ENCODE results near the gene UGT1A3. TPM values are rescaled to one million over a fixed set of nuclear protein-coding genes. Genes with fewer than 3 reads are reported as not detected.

Gene UGT1A3
- total and polyA plus RNA-seq, 7 donors: not detected

- Histone ChIP-seq H3K36me3 (ENCODE audit: insufficient read depth in 1 of 2, low read depth in 1 of 2) (no peaks in the 10 kb centered on the region), H3K27ac (no peak overlapping the region), H3K4me3 (no peak overlapping the region), H3K27me3 (ENCODE audit: insufficient read depth in 3 of 3, low read length in 2 of 3) (peaks cover 0 to 7% (median 0%) of the 10 kb centered on the region in 3 donors), H3K9me3 (no peaks in the 10 kb centered on the region), H3K4me1 (no peaks in the 10 kb centered on the region)
- DNase-seq: no peak
- WGBS, 3 donors: 61 to 71% (median 70%) methylated on average over 3 of the region's 3 CpGs
- TF ChIP-seq, protein P1, sequence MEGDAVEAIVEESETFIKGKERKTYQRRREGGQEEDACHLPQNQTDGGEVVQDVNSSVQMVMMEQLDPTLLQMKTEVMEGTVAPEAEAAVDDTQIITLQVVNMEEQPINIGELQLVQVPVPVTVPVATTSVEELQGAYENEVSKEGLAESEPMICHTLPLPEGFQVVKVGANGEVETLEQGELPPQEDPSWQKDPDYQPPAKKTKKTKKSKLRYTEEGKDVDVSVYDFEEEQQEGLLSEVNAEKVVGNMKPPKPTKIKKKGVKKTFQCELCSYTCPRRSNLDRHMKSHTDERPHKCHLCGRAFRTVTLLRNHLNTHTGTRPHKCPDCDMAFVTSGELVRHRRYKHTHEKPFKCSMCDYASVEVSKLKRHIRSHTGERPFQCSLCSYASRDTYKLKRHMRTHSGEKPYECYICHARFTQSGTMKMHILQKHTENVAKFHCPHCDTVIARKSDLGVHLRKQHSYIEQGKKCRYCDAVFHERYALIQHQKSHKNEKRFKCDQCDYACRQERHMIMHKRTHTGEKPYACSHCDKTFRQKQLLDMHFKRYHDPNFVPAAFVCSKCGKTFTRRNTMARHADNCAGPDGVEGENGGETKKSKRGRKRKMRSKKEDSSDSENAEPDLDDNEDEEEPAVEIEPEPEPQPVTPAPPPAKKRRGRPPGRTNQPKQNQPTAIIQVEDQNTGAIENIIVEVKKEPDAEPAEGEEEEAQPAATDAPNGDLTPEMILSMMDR (IDR thresholded peaks at IDR 0.05): no peak
- intact Hi-C loops (cut with DNase I): no loop called here
- ATAC-seq: no peak
Measured at GRCh38 chr2:233813236-233814055, 84.6 kb downstream of the UGT1A3 start.

DNA sequence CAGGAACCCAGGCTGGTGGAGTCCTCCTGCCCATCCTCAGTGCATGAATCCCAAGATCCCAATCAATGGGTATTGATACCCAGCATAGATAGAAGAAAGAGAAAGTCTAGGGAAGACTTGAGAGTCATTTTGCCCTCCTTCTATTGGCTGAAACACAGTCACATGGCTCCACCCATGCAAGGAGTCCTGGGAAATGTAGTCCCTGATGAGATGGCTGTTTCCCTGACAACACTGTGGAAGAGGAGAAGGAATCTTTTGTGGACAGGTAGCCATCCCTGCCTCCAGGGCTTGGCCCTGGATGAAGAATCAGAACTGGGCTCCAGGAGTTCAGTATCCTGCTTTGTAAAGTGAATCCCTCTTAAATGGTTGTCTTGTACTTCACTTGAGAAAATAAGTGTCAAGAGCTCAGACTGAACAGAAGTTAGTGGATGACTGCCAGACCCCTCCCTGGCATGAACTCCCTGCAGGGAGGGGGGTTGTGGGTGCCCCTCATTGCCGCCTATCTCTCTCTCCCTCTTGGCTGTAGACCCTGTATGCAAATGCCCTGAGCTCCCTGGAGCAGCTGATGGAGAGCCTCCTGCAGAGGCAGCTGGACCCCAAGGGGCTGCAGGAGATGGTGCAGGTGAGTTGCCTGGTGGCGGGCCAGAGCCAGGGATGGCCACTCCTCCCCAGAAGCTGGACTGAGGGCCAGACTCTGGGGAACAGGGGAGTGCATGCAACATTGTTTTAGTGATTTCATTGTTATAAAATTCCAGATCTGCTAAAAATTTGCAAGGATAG is 85.4 kb downstream of the UGT1A3 start:
- 41 to 68% (median 47%) methylated on average over 2 of the region's 2 CpGs for WGBS, 3 donors
- ATAC-seq: no peak
- Histone ChIP-seq H3K27ac (no peak overlapping the region), H3K4me3 (no peak overlapping the region), H3K36me3 (ENCODE audit: insufficient read depth in 1 of 2, low read depth in 1 of 2) (no peaks in the 10 kb centered on the region), H3K4me1 (no peaks in the 10 kb centered on the region), H3K9me3 (no peaks in the 10 kb centered on the region), H3K27me3 (ENCODE audit: insufficient read depth in 3 of 3, low read length in 2 of 3) (peaks cover 0 to 4% (median 0%) of the 10 kb centered on the region in 3 donors)
- DNase-seq: no peak
- intact Hi-C loops (cut with DNase I): no loop called here
- TF ChIP-seq, protein P1 (IDR thresholded peaks at IDR 0.05): no peak

DNA sequence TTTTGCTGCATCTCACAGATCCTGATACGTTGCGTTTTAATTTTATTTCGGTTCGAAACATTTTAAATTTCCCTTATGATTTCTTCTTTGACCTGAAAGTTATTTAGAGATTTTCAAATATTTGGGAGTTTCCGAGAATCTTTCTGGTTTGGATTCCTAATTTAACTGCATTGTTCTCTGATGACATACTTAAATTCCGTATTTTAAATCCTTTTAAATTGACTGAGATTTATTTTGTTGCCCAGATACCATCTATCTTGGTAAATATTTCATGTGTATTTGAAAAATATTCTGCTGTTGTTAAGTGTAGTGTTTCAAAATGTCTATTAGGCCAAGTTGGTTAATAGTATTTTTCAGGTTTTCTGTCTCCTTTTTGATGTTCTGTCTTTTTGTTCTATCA is 87.0 kb downstream of the UGT1A3 start:
- Histone ChIP-seq H3K27ac (no peak overlapping the region), H3K27me3 (ENCODE audit: insufficient read depth in 3 of 3, low read length in 2 of 3) (peaks cover 0 to 4% (median 0%) of the 10 kb centered on the region in 3 donors), H3K36me3 (ENCODE audit: insufficient read depth in 1 of 2, low read depth in 1 of 2) (no peaks in the 10 kb centered on the region), H3K4me1 (no peaks in the 10 kb centered on the region), H3K4me3 (no peak overlapping the region), H3K9me3 (no peaks in the 10 kb centered on the region)
- TF ChIP-seq, protein P1 (IDR thresholded peaks at IDR 0.05): no peak
- DNase-seq (no peak), ATAC-seq (no peak)
- intact Hi-C loops (cut with DNase I): no loop called here
- WGBS, 3 donors: 35 to 58% (median 55%) methylated on average over 6 of the region's 6 CpGs

DNA sequence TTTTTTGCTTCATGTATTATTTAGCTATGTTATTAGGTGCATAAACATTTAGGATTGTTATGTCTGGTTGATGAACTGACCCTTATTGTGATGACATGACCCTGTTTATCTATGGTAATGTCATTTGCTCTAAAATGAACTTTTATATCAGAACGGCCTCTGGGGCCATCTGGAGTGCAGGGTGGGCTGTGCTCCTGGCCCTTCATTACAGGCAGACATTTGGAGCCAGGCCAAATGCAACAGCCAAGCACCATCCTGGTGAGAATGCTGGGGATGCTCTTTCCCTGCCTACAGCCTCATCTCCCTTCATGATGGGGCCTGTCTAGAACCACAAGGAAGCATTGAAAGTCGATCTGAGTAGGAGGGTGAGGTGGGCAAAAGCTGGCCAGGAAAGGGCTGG is 87.5 kb downstream of the UGT1A3 start:
- Histone ChIP-seq H3K27me3 (ENCODE audit: insufficient read depth in 3 of 3, low read length in 2 of 3) (peaks cover 0 to 4% (median 0%) of the 10 kb centered on the region in 3 donors), H3K36me3 (ENCODE audit: insufficient read depth in 1 of 2, low read depth in 1 of 2) (no peaks in the 10 kb centered on the region), H3K4me1 (no peaks in the 10 kb centered on the region), H3K4me3 (no peak overlapping the region), H3K27ac (no peak overlapping the region), H3K9me3 (no peaks in the 10 kb centered on the region)
- intact Hi-C loops (cut with DNase I): no loop called here
- DNase-seq: no peak
- no peak for ATAC-seq
- TF ChIP-seq, protein P1 (IDR thresholded peaks at IDR 0.05): no peak
- 32 to 50% (median 44%) methylated on average over 2 of the region's 2 CpGs for WGBS, 3 donors

Data from psoas muscle (tissue), 8 donors.